Stimulated activated CD8-positive, alpha-beta memory T cell treated with anti-CD3 and anti-CD28 coated beads, Interleukin-7, amount 100 ng/mL, for 1 hour (primary cell): ENCODE results near the gene PLXNA1.

Source experiments
- DNase-seq, 2 donors: peaks; one replicate each; pipeline ENCODE4 v3.0.0-alpha.2; 2020; ENCODE audit warnings: low read depth in 2 of 2

Gene PLXNA1

GRCh38 chr3:126967386-126967785, 15.5 kb upstream of the PLXNA1 start:
- no peak for DNase-seq

- DNase-seq = no peak
These were observed 14.2 kb upstream of the PLXNA1 start for GRCh38 chr3:126968391-126969390.

- no peak for DNase-seq
These were observed 13.3 kb upstream of the PLXNA1 start for GRCh38 chr3:126969586-126969985.

DNA sequence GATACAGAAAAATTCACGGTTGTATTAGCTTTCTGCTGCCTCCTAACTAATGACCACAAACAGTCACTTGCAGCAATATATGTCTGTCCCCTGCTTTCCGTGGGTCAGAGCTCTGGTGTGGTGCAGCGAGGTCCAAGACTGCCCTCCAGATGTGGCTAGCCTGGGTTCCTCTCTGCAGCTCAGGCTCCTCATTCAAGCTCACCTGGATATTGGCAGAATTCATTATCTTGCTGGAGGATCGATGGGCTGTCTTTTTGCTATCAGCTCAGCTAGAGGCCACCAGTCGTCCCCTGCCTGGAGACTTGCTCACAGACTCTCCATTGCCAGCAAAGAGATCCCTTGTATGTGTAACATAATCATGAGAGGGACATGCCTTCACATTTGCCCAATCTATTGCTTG, 12.8 kb upstream of the PLXNA1 start:
- DNase-seq = no peak

DNA sequence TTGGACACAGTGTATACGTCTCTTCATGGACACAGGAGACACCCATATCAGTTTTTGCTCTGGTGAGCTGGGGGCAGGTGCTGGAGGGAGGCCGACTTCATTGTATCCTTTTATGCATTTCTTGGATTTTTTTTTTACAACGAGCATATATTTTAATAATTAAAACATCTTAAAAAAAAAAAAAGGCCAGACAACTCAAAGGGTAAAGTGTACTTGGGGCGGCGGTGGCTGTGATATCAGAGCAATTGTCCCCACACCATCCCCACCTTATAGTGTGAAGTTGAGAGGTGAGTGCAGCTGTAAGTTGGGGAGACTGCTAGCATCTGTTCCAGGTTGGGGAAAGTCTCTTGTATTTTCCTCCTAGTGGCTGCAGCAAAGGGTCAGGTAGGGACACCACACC, 12.0 kb upstream of the PLXNA1 start:
- DNase-seq = no peak

GRCh38 chr3:126971891-126972351, 11.0 kb upstream of the PLXNA1 start:
- no peak for DNase-seq

DNA sequence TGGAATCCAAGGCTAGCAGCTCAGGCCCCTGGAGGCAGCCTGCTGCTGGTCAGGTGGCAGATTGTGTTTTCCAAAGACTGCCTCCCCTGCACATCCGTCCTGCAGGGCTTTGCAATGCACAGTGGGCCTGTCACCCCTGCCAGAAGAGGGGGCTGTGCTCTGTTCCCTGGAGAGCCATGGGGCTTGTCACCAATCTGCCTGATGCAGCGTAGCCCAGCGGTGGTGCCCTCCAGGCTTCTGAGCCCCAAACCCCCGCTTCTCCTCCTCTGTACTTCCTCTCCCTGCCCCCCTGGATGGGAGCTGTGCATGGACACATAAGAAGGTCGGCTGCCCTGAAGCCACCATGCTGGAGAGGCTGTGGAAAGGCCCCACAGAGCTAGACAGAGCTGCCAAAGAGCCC, 10.0 kb upstream of the PLXNA1 start:
- no peak for DNase-seq

DNA sequence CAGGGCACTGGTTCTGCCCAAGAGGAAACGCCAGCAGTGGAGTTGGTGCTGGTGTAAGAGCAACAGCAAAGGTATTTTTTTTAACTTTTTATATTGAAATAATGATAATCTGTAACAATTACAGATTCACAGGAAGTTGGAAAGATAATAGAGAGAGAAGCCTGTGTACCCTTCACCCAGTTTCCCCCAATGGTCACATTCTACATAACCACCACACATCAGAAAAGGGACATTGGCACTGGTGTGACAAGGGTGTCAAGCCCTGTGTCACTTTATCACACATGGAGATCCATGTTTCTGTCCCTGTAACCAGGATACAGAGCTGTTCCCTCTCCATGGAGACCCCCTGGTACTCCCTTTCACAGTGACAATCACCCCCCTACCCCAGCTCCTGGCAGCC, 9.1 kb upstream of the PLXNA1 start:
- no peak for DNase-seq

DNA sequence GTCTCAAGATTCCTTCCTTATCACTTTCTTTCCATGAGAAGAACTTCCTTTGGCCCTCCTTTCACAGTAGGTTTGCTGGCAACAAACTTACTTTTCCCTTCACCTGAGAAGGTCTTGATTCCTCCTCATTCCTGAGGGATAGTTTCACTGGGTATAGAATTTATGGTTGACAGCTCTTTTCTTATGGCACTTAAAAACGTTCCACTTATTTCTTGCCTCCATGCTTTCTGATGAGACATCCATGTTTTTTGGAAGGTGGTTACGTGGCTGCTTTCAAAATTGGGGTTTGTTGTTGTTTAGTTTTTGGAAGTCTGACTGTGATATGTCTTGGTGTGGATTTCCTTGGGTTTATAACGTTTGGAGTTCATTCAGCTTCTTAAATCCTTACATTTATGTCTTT, 8.2 kb upstream of the PLXNA1 start:
- no peak for DNase-seq

DNA sequence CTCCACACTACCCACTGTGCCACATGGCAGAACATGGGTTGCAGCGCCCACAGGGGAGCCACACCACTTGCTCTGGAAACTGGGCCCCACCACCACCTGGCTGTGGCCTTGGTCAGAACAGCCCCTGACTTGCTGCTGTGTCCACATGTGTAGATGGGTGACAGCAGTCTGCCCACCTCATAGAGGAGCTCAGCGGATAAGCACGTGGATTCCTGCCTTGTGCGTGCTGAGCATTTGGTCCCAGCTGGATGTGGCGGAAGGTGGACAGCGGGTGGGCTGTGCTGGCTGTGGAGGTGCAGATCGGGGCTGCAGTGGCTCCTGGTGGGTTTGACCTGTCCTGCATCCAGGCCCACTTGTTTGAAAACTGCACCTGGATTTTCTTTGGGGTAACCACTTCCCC, 6.0 kb upstream of the PLXNA1 start:
- no peak for DNase-seq

DNA sequence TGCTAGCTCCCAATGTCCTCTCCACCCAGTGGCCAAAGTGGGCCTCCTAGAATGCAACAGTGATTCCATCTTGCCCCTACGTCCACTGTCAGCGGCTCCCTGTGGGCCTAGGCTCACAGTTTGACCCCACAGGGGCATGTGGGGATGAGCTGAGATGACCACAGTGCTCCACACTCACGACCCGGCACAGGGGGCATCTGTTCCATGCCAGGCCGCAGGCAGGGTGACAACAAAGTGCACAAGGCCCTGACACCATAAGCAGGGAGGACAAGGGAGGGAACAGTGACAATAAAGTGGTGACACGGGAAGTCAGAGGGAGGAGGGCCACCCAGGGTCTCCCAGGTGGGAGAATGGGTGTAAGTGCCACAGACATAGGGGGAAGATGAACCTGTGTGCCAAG, 5.1 kb upstream of the PLXNA1 start:
- no peak for DNase-seq

DNA sequence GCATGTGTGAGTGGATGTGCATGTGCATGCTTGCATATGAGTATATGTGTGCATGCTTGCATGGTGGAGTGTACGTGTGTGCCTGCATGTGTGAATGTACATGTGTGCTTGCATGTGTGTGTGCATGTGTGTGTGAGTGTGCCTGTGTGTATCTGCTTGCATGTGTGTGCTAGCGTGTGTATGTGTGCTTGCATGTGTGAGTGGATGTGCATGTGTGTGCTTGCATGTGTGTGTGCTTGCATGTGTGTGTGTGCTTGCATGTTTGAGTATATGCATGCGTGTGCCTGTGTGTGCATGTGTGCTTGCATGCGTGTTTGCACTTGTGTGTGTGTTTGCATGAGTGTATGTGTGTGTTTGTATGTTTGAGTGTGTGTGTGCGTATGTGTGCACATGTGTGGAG, 4.6 kb upstream of the PLXNA1 start:
- no peak for DNase-seq

DNA sequence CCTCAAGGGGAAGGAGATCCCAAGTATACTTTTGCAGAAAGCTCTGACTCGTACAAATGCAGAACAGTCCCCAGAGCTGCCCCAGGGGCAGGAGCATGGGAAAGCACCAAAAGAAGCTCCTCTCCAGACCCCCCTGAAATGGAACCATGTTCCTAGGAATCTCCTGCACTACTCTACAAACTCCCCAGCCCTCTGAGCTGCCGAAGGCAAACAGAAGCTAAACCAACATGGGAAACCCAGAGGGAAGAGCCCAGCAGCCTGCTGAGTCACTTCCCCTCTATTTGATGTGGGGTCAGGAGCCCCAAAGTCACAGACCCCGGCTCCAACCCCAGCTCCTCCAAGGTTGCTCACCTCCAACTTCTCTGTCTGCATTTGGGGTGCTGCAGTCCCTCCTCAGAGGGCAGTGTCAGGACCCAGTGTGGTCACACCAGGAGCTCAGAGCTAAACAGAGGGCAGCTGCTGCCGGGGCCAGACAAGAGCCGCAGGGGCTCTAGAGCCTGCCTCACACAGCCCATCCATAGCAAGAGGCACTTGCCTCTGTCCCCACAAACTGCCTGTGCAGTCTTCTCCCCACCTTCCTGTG, 3.8 kb upstream of the PLXNA1 start:
- DNase-seq = no peak

GRCh38 chr3:126980266-126980811, 2.6 kb upstream of the PLXNA1 start:
- no peak for DNase-seq

GRCh38 chr3:126982126-126982470, 817 bp upstream of the PLXNA1 start:
- DNase-seq = peak in 1 of 2 donors; percentile 17

- DNase-seq = no peak
These were observed 349 bp downstream of the PLXNA1 start for GRCh38 chr3:126983276-126983652.

DNA sequence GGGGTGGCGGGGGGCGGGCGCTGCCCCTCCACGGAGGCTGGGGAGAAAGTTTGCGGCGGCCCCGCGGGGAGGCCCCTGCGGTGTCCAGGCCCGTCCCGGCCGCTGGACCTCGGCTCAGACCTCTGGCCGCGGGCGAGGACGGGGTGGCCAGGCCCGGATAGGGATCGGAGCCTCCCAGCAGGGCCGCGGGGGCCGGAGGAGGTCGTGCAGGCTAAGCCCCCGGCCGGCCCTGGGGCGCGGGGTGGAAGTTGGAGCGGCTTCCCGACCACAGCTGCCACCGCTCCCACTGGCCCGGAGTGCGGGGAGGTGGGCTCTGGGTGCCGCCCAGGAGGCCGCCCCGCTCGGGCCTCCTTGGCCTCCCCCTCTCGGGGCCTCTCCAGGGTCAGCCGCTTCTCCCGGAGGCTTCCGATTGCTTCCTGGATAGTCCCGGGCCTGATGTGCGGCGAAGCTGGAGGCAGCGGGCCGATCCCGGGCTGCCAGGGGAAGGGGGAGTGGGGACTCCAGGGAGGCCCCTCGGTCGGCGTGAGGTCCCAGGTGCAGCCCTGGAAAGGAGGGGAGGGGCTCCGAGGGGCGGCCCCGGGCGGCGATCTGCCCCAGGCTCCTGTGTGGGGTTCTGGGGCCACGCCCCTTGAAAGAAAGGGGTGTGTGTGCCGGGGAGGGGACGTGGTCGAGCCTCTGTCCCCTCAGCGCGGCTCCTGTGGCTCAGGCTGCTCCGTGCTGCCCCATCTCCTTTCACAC, 907 bp downstream of the PLXNA1 start:
- DNase-seq = no peak

GRCh38 chr3:126984391-126985131, 1.6 kb downstream of the PLXNA1 start:
- DNase-seq = no peak

- no peak for DNase-seq
These were observed 2.4 kb downstream of the PLXNA1 start for GRCh38 chr3:126985132-126985985.

DNA sequence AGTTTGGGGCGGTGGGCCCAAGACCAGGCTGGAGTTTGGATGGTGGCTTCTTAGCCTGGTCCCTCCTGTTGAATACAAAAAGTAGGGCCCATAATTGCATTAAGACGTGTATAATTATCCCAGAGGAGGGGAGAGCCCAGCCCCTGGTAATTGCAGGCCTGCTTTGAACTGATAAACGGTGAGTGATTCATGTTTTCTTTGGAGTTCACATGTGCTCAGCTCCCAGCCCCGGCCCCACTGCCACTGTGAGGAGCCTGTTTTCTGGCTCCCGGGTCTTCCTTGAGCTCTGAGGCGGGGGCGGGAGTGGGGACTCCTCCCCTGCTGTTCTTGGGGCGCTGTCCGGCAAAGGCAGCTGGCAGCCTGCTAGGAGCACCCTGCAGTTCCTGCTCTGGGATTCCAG, 3.1 kb downstream of the PLXNA1 start:
- no peak for DNase-seq

DNA sequence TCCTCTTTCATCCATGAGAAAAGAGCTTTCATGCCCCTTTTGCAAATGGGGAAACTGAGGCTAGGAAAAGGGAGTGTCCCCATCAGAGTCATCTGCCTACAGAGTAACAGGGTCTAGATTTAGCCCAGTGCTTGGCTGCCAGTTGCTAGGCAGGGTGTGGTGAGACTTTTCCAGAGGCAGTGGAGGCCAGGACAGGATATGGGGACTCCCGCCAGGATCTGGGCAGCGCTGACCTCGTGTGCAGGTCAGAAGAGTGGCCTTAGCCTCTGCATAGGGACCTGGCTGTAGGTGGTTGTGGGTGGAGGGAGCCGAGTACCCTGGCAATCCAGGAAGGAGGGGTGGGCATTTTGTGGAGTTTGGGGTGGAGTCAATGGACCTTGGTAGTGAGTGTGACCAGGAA, 4.2 kb downstream of the PLXNA1 start:
- no peak for DNase-seq
